Activated T-cell treated with anti-CD3 and anti-CD28 coated beads for 48 hours (primary cell): ENCODE data around the gene ARL2.

Experiments
- DNase-seq: peaks from one replicate; pipeline ENCODE4 v3.0.0-alpha.2; 2020; ENCODE audit warnings: low read depth

The ARL2 gene

DNA sequence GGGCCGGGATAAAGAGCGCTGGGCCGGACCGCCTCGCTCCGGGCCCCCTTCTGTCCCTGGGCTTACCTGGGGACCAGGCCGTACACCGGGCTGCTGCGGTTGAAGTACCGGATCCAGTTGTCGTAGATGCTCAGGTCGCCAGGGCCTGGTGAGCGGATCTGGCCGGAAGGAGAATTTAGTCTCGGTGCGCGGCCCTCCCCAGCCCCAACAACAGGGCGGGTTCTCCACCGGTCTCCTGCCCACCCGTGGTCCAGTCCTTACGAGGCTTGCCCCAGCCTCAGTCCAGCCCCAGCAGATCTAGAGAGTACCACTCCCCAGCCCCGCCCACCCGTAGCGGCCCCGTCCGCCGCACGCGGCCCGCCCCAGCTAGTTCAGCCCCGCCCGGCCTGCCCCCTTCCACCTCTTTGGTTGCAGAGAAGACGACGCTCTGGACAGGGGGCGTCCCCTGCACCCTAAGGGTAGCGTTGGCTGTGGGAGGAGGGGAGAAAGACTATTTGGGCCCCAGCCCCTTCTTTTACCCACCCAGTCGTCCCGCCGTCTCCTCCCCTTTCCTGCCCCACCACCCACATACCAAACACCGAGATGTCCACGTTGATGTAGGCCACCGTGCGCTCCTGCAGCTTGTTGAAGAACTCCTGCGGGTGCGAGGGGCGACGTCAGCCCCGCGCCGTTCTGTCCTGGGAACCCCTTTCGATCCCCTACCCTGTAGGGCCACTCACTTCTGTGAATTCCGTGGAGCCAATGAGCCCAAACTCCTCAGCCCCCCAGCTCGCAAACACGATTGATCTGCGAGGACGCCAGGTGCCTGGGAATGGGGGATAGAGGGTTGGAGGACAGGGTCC, 33.8 kb downstream of the ARL2 start:
- DNase-seq: no peak

- no peak for DNase-seq
Measured at GRCh38 chr11:65051398-65051858, 37.5 kb downstream of the ARL2 start.

DNA sequence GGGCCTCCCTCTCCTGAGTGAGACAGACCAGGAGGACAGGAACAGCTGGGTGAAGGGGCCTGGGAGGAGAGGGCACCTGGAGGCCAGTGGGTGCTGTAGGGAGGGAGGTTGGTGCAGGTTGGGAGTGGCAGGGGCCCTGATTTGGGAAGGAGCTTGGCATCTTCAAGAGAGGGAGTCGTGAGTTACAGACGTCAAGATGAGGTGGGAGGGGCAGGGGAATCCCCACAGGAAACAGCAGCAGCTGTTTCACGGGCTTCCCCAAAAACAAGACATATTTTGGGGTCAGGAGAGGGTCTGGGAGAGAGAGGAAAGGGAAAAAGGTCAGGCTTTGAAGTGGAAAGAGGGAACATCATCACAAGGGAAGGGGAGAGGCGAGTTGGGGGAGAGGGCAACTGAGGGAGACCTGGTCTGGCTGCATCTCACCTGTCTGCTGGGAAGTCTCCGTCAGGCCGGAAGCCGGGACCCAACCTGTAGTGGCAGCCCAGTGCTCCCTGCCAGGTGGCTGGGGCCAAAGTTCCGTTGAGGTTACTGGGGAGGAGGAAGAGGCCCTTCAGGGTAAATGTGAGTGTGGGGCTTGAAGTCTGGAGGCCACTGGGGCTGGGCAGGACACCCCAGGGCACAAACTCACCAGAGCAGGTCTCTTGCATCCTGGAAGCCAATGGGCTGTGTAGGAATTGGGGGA, 40.0 kb downstream of the ARL2 start:
- DNase-seq: no peak

GRCh38 chr11:65055538-65055937, 41.6 kb downstream of the ARL2 start:
- DNase-seq: no peak

- no peak for DNase-seq
Measured at GRCh38 chr11:65056999-65057398, 43.0 kb downstream of the ARL2 start.

GRCh38 chr11:65057526-65057925, 43.6 kb downstream of the ARL2 start:
- no peak for DNase-seq

GRCh38 chr11:65058012-65058411, 44.1 kb downstream of the ARL2 start:
- DNase-seq: no peak

- DNase-seq: no peak
Measured at GRCh38 chr11:65058419-65059054, 44.6 kb downstream of the ARL2 start, which contains the start of gene NAALADL1. NAALADL1 (minus strand) TSS chr11:65058553; CDS start chr11:65058521, 32 bp downstream.

DNA sequence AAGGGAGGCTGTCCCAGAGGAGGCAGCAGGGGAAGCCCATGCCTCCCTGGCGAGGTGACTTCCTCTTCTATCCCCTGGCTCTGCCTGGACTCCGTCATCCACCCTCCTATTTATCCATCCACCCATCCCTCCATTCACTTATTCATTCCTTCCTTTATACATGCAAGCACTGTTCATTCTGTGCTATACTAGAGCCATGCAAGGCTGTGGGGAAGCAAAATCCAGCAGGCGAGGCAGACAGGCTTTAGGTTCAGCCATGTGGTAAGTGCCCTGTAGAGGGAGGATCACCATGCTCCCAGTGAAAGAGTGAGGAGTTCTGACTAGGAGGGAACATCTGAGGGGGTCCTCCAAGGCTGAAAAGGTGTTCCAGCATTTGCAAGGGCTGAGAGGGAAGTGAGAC, 45.6 kb downstream of the ARL2 start:
- DNase-seq: no peak

DNA sequence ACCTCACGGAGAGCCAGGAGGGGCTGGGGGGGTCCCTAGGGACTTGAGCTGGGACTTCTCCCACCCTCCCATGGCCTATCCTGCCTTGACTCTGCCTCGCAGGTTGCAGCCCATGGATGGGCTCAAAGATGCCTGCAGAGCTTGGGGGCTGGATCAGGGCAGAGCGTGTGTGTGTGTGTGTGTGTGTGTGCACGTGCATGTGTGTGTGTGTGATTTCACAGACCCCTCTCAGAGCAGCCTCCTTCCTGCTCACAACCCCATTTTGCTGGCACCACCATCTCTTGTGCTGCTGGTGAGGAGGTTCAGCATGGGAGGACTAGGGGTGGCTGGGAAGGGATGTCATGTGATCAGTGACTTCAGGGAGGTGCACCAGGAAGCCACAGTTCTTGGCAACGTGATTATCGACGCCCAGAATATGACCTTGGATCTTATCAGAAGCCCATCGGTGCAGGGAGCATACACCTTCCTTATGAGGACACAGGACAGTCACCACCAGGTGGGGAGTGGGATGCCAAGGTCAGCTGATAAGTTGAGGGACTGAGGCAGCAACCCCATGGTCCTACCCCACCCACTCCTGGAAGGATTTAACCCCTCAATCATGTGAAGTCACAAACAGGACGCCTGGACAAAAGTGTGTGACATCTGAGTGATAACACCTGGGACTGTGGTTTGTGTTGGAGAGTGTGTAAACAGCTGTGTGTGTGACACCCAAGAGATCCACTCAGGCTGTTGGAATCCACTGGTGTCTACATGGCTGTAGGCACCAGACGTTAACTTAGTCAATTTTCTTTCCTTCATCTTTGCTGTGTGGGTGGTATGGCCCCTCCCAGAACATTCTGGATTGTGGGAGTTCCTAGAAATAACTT, 46.2 kb downstream of the ARL2 start:
- DNase-seq: no peak

DNA sequence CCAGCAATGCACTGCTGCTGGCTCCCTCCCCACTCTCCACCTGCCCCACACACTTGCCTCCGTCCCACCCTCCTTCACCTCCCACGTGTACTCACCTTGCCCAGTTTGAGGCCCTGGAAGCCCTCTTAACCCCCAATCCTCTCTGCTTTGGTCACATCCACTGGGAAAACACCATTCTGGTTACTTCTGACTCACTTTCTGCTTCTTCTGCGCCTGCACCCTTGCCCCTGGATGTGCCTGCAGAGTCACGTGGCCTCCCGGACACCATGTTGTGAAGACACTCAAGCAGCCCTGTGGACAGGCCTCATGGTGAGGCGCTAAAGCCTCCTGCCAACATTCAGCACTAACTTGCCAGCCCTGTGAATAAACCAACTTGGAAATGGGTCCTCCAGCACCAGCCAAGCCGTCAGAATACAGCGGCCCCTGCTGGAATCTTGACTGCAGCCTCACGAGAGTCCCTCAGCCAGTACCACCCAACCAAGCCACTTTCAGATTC, 47.0 kb downstream of the ARL2 start:
- DNase-seq: no peak

GRCh38 chr11:65063532-65063931, 49.6 kb downstream of the ARL2 start:
- DNase-seq: no peak

- DNase-seq: no peak
Measured at GRCh38 chr11:65064847-65065240, 50.9 kb downstream of the ARL2 start.

DNA sequence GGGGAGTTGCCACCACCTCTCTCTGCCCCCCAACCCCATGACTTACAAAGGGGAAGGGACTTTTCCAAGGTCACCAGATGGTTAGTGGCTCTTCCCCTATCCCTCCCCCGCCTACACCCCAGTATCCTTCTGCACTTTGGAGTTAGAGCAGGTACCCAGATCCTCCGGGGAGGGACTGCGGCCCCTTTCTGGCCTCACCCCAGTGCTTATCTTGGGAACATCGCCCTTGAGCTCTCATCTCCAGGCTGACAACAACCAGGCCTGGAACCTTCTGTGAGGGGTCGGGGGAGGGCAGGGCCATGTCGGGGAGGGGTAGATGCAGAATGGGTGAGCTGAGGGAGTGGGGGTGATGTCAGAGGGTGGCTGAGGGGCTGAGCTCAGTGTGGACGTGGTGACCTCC, 51.9 kb downstream of the ARL2 start:
- DNase-seq: no peak

GRCh38 chr11:65066315-65066714, 52.4 kb downstream of the ARL2 start:
- no peak for DNase-seq

GRCh38 chr11:65066805-65067291, 52.9 kb downstream of the ARL2 start:
- DNase-seq: no peak

DNA sequence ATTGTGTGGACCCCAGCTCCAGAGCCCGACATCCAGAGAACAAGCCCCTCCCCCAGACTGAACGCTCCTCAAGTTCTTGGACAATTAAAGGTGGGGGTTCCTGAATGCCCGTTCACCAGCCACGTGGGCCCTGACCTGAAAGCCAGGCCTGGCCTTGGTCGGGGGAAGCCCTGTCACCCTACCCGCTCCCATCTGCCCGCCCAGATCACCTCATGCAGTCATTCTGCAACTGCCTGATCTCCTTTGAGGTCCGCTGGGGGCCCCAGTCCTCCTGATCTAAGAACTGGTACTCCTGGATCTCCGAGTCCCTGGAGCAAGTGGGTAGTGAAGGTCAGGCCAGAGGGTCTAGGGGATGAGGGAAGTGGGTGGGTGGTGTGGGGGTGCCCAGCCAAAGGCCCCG, 53.5 kb downstream of the ARL2 start:
- no peak for DNase-seq

DNA sequence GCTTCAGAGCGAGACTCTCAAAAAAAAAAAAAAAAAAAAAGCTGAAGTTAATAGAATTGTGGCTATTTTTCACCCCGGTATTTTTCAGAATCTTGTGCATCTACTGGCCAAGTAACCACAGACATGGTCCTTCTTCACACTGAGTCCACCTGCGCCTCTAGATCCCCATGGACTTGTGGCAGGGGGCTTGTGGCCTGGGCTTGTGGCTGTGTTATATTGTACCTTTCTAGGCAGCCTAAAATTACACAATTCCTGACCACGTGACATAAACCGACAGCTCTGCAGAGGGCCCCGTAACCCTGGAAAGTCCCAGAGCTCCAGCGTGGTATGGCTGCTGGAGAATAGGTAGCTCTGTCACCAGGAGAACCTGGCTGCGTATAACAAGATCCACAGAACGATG, 55.3 kb downstream of the ARL2 start:
- no peak for DNase-seq
